ENCODE results near the gene TUT4. TPM values are rescaled to one million over a fixed set of nuclear protein-coding genes. Genes with fewer than 3 reads are reported as not detected.

Gene TUT4
- total RNA-seq, 2 experiments from 2014 or later: 48.1 to 51.2 TPM

DNA sequence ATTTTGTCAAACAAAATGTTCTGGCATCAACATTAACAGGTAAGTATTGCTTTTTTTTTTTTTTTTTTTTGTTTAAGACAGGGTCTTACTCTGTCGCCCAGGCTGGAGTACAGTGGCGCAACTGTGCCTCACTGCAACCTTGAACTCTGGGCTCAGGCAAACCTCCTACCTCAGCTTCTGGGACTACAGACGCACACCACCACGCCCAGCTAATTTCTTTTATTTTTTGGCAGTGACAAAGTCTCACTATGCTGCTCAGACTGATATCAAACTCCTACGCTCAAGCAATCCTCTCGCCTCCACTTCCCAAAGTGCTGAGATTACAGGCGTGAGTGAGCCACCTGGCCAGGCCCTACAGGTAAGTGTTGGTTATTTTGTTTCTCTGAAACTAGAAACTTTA is 2.4 kb downstream of the TUT4 start:
- Mint-ChIP-seq H3K27me3 (ENCODE audit: low read depth) (no peaks in the 10 kb centered on the region), H3K9me3 (no peaks in the 10 kb centered on the region), H3K4me1 (ENCODE audit: low read depth) (peaks cover 45% of the 10 kb centered on the region), H3K4me3 (peak overlapping the region; percentile 53), H3K36me3 (ENCODE audit: low read depth) (peaks cover 11% of the 10 kb centered on the region), H3K27ac (no peak overlapping the region)
- CTCF ChIA-PET: interaction anchor here (0.7 to 1.7 kb wide), 3 partner anchors 43 to 146 kb away, joined by 3 to 5 read pairs (median 3); partner anchors contain the start of genes ORC1 and PRPF38A
- peak; percentile 45 for DNase-seq
- intact Hi-C loops (cut with micrococcal nuclease): loop anchor here (5.0 kb wide), 3 partner anchors 137 to 1583 kb away; partner anchors contain the start of gene ZFYVE9

DNA sequence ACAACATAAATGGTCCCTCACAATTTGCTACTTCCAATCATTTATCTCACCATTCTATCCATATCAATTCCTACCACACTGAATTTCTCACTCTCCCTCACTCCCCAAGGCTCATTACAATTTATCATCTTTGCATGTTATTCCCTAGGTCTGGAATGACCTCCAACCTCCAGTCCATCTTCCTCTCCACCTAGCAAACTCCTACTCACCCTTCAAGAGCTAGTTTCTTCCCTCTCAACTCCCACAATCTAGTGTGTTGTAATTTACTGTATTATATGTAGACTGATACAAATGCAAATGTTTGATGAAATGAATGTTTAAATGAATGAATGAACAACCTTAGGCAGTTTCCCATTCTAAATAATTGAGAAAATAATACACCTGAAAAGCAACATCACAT is 3.6 kb downstream of the TUT4 start:
- H3K27me3 Mint-ChIP-seq (ENCODE audit: low read depth): no peaks in the 10 kb centered on the region
- H3K27ac Mint-ChIP-seq: no peak overlapping the region
- DNase-seq: no peak
- intact Hi-C loops (cut with micrococcal nuclease): loop anchor here (1.0 kb wide), 1 partner anchor 29 kb away; no protein-coding TSS in a partner anchor
- peaks cover 2% of the 10 kb centered on the region for H3K9me3 Mint-ChIP-seq
- peaks cover 15% of the 10 kb centered on the region for H3K36me3 Mint-ChIP-seq (ENCODE audit: low read depth)
- CTCF ChIA-PET: no interaction called here
- H3K4me3 Mint-ChIP-seq: no peak overlapping the region
- peaks cover 40% of the 10 kb centered on the region for H3K4me1 Mint-ChIP-seq (ENCODE audit: low read depth)

DNA sequence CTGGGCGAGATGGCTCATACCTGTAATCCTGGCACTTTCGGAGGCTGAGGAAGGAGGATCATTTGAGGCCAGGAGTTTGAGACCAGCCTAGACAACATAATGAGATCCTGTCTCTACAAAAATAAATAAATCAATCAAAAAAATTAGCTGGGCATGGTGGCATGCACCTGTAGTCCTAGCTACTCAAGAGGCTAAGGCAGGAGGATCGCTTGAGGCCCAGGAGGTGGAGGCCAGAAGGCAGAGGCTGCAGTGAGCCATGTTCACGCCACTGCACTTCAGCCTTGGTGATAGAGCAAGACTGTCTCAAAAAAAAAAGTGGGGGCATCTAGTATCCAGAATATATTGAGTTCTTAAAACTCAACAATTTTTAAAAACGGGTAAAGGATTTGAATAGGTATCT is 6.0 kb downstream of the TUT4 start:
- H3K4me1 Mint-ChIP-seq (ENCODE audit: low read depth): peaks cover 37% of the 10 kb centered on the region
- intact Hi-C loops (cut with micrococcal nuclease): no loop called here
- CTCF ChIA-PET: no interaction called here

DNA sequence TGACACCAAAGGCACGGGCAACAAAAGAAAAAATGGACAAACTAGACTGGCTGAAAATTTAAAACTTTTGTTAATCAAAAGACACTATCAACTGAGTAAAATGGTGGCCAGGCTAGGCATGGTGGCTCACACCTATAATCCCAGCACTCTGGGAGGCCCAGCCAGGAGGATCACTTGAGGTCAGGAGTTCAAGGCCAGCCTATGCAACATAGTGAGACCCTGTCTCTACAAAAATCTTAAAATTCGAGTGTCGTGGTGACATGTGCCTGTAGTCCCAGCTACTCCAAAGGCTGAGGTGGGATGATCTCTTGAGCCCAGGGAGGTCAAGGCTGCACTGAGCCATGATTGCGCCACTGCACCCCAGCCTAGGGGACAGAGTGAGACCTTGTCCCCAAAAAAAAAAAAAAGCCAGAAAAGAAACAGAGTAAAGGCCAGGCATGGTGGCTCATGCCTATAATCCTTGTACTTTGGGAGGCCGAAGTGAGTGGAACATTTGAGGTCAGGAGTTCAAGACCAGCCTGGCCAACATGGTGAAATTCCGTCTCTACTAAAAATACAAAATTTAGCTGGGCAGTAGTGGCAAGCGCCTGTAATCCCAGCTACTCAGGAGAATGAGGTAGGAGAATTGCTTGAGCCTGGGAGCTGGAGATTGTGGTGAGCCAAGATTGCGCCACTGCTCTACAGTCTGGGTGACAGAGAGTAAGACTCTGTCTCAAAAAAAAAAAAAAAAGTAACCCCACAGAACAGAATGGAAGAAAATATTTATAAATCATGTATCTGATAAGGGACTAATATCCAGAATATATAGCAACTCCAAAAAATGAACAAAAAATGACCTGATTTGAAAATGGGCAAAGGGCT is 8.0 kb downstream of the TUT4 start:
- CTCF ChIA-PET: no interaction called here
- Mint-ChIP-seq H3K27me3 (ENCODE audit: low read depth) (no peaks in the 10 kb centered on the region), H3K4me1 (ENCODE audit: low read depth) (peaks cover 30% of the 10 kb centered on the region), H3K27ac (no peak overlapping the region), H3K9me3 (peaks cover 24% of the 10 kb centered on the region), H3K36me3 (ENCODE audit: low read depth) (peaks cover 38% of the 10 kb centered on the region), H3K4me3 (no peak overlapping the region)
- DNase-seq: no peak
- intact Hi-C loops (cut with micrococcal nuclease): no loop called here

More for the DNA sequence above, 6.0 kb downstream of the TUT4 start:
- Mint-ChIP-seq H3K36me3 (ENCODE audit: low read depth) (peaks cover 31% of the 10 kb centered on the region), H3K4me3 (no peak overlapping the region), H3K27me3 (ENCODE audit: low read depth) (no peaks in the 10 kb centered on the region), H3K9me3 (peaks cover 19% of the 10 kb centered on the region), H3K27ac (no peak overlapping the region)
- no peak for DNase-seq

- Mint-ChIP-seq H3K27me3 (ENCODE audit: low read depth) (no peaks in the 10 kb centered on the region), H3K9me3 (peaks cover 27% of the 10 kb centered on the region), H3K36me3 (ENCODE audit: low read depth) (peaks cover 36% of the 10 kb centered on the region), H3K4me1 (ENCODE audit: low read depth) (peaks cover 26% of the 10 kb centered on the region), H3K4me3 (no peak overlapping the region), H3K27ac (no peak overlapping the region)
- intact Hi-C loops (cut with micrococcal nuclease): no loop called here
- CTCF ChIA-PET: no interaction called here
- DNase-seq: no peak
Measured at GRCh38 chr1:52542085-52542688, 10.7 kb downstream of the TUT4 start.

GRCh38 chr1:52534928-52535764 is 17.7 kb downstream of the TUT4 start:
- peaks cover 52% of the 10 kb centered on the region for H3K4me1 Mint-ChIP-seq (ENCODE audit: low read depth)
- CTCF ChIA-PET: no interaction called here

GRCh38 chr1:52533713-52534112 is 19.2 kb downstream of the TUT4 start:
- intact Hi-C loops (cut with micrococcal nuclease): no loop called here
- Mint-ChIP-seq H3K27me3 (ENCODE audit: low read depth) (no peaks in the 10 kb centered on the region), H3K4me3 (no peak overlapping the region), H3K4me1 (ENCODE audit: low read depth) (peaks cover 50% of the 10 kb centered on the region), H3K27ac (no peak overlapping the region), H3K9me3 (peaks cover 7% of the 10 kb centered on the region), H3K36me3 (ENCODE audit: low read depth) (peaks cover 10% of the 10 kb centered on the region)
- no peak for DNase-seq
- CTCF ChIA-PET: no interaction called here

More at GRCh38 chr1:52534928-52535764, 17.7 kb downstream of the TUT4 start:
- Mint-ChIP-seq H3K9me3 (peaks cover 10% of the 10 kb centered on the region), H3K4me3 (no peak overlapping the region), H3K27me3 (ENCODE audit: low read depth) (no peaks in the 10 kb centered on the region), H3K27ac (peak overlapping the region; percentile 31), H3K36me3 (ENCODE audit: low read depth) (peaks cover 9% of the 10 kb centered on the region)
- intact Hi-C loops (cut with micrococcal nuclease): no loop called here
- DNase-seq: no peak

DNA sequence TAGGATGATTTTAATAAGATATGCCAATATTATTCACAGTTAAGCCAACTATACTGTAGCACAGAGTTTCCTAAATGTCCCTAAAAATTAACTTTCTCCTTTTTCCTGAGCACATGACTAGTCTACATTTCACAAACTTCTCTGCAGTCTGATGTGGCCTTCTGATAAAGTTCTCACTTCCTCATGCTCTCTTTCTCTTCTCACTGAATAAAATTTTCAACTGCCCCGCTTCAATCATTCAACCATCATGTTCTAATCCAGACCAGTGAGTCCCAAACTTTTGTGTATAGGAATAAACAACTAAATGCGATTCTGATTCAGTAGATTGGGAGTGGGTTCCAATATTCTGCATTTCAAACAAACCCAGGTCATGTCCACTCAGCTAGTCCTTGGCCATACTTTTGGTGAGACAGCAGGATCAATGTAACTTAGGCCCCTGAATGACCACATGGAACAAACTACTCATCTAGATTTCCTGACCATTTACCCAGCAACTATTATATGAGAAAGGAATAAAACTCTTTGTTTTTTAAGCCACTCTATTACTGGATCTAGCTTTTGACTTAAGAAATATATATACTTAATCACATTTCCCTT is 20.1 kb downstream of the TUT4 start:
- Mint-ChIP-seq H3K9me3 (peaks cover 7% of the 10 kb centered on the region), H3K4me3 (no peak overlapping the region), H3K36me3 (ENCODE audit: low read depth) (peaks cover 13% of the 10 kb centered on the region), H3K4me1 (ENCODE audit: low read depth) (peaks cover 45% of the 10 kb centered on the region), H3K27ac (no peak overlapping the region), H3K27me3 (ENCODE audit: low read depth) (no peaks in the 10 kb centered on the region)
- CTCF ChIA-PET: no interaction called here
- DNase-seq: no peak
- intact Hi-C loops (cut with micrococcal nuclease): no loop called here

DNA sequence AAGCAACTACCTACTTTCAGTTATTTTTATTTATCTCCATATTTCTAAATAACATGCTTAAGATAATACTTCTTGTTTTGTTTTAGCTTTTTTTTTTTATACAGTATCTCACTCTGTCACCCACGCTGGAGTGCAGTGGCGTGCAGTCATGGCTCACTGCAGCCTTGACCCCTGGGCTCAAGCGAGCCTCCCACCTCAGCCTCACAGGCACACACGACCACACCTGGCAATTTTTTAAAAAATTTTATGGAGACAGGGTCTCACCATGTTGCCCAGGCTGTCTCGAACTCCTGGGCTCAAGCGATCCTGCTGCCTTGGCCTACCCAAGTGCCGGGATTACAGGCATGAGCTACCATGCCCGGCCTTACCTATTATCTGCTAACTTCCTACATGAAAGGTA is 20.6 kb downstream of the TUT4 start:
- CTCF ChIA-PET: interaction anchor here (0.6 kb wide), 1 partner anchor 9 kb away, joined by 3 read pairs; no protein-coding TSS in a partner anchor
- DNase-seq: no peak
- H3K9me3 Mint-ChIP-seq: peaks cover 7% of the 10 kb centered on the region
- no peak overlapping the region for H3K27ac Mint-ChIP-seq
- H3K4me3 Mint-ChIP-seq: no peak overlapping the region
- H3K36me3 Mint-ChIP-seq (ENCODE audit: low read depth): peaks cover 12% of the 10 kb centered on the region
- H3K27me3 Mint-ChIP-seq (ENCODE audit: low read depth): no peaks in the 10 kb centered on the region
- peaks cover 41% of the 10 kb centered on the region for H3K4me1 Mint-ChIP-seq (ENCODE audit: low read depth)
- intact Hi-C loops (cut with micrococcal nuclease): no loop called here

- Mint-ChIP-seq H3K27ac (no peak overlapping the region), H3K9me3 (peaks cover 7% of the 10 kb centered on the region), H3K4me3 (no peak overlapping the region), H3K27me3 (ENCODE audit: low read depth) (no peaks in the 10 kb centered on the region), H3K36me3 (ENCODE audit: low read depth) (peaks cover 12% of the 10 kb centered on the region), H3K4me1 (ENCODE audit: low read depth) (peaks cover 41% of the 10 kb centered on the region)
- CTCF ChIA-PET: interaction anchor here (0.6 kb wide), 1 partner anchor 10 kb away, joined by 3 read pairs; no protein-coding TSS in a partner anchor
- no peak for DNase-seq
- intact Hi-C loops (cut with micrococcal nuclease): no loop called here
Measured at GRCh38 chr1:52531249-52531872, 21.5 kb downstream of the TUT4 start.

DNA sequence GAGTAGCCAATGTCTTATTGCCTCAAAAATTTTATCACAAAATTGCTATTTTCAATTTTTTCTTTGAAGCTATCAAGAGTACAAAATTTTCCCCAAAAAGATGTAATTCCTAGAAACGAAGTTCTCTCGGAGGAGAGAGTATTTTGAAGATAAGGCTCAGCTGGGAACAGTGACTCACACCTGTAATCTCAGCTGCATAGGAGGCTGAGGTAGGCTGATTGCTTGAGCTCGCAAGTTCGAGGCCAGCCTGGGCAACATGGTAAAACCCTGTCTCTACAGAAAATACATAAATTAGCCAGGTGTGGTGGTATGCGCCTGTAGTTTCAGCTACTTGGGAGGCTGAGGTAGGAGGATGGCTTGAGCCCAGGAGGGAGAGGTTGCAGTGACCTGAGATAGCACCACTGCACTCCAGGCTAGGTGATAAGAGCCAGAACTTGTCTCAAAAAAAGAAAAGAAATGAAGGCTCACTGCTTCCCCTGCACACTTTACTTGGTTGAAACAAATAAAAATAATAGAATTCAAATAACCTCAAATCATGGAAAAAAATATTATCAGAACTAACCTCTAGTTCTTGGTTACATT is 22.2 kb downstream of the TUT4 start:
- no peak for DNase-seq
- Mint-ChIP-seq H3K27ac (no peak overlapping the region), H3K27me3 (ENCODE audit: low read depth) (no peaks in the 10 kb centered on the region), H3K4me3 (no peak overlapping the region), H3K4me1 (ENCODE audit: low read depth) (peaks cover 39% of the 10 kb centered on the region), H3K9me3 (peaks cover 7% of the 10 kb centered on the region), H3K36me3 (ENCODE audit: low read depth) (peaks cover 14% of the 10 kb centered on the region)
- intact Hi-C loops (cut with micrococcal nuclease): no loop called here
- CTCF ChIA-PET: no interaction called here

Measured in activated naive CD4-positive, alpha-beta T cell treated with anti-CD3 and anti-CD28 coated beads for 36 hours (primary cell).